Esophagus squamous epithelium (tissue), 4 donors: ENCODE data around the gene TRNP1.

Source experiments
- POLR2A ChIP-seq, 4 donors: fragments of 450-650 bp; IDR thresholded peaks; one replicate each; pipeline ENCODE4 v1.6.1; 2017; ENCODE audit warnings: antibody characterized with exemption in 4 of 4, mild to moderate bottlenecking in 4 of 4, moderate library complexity in 3 of 4
- TF ChIP-seq, protein P1 (sequence below), 6 experiments: fragments of 450-650 bp in 4 of 6; fragments of 200-600 bp in 2 of 6; sonication (generic) in 2 of 6; IDR thresholded peaks; one replicate each; pipeline ENCODE4 v1.5.1; 2016 to 2019; ENCODE audit warnings: antibody characterized with exemption in 6 of 6, mild to moderate bottlenecking in 4 of 6, moderate library complexity in 4 of 6

DNA sequence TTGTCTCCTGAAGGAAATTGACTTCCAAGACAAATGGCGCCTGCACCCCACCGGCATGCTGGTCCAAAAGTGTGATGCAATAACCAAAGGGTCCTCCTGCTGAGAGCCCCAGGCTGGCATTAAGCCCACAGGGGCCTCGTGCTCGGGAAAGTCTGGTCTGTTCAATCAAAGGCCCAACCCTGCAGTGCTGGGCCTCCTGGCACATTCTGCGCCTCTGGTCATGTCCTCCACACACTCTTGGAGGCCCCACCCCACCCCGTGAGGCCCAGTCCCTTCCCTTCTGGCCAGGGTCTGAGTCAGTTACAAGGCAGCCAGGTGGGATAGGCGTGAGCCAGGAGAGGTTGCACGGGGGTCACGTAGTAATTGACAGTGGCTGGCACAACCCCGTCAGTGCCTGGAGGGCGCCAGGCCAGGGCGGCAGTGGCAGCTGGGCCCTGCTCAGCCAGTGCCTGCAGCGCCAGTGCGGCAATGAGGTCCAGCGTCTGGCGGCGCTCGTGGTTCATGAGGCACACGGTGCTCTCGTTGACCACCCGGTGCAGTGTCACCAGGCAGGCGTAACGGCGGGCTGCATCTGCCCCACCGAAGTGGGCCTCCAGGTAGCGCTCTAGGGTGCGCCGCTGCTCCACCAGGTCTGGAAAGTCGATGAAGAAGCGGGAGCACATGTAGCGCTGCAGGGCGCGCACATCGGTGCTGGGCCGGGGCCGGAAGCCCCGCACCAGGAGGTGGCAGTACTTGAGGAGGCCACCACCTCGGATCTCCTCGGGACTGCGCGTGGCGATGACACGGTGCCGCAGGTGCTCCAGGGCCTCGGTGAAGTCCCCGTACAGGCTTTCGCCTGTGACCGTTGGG lies 12.4 kb downstream of the TRNP1 start:
- TF ChIP-seq, protein P1, sequence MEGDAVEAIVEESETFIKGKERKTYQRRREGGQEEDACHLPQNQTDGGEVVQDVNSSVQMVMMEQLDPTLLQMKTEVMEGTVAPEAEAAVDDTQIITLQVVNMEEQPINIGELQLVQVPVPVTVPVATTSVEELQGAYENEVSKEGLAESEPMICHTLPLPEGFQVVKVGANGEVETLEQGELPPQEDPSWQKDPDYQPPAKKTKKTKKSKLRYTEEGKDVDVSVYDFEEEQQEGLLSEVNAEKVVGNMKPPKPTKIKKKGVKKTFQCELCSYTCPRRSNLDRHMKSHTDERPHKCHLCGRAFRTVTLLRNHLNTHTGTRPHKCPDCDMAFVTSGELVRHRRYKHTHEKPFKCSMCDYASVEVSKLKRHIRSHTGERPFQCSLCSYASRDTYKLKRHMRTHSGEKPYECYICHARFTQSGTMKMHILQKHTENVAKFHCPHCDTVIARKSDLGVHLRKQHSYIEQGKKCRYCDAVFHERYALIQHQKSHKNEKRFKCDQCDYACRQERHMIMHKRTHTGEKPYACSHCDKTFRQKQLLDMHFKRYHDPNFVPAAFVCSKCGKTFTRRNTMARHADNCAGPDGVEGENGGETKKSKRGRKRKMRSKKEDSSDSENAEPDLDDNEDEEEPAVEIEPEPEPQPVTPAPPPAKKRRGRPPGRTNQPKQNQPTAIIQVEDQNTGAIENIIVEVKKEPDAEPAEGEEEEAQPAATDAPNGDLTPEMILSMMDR (IDR thresholded peaks at IDR 0.05): no peak
- TF ChIP-seq POLR2A (IDR thresholded peaks at IDR 0.05): peak in 1 of 4 donors; percentile 6
